ENCODE data around the gene MNX1.

Gene MNX1

GRCh38 chr7:157033483-157034473 lies 23.3 kb upstream of the MNX1 start:
- H3K27me3 ChIP-seq (ENCODE audit: insufficient read depth, low read length, poor library complexity, severe bottlenecking) = no peaks in the 10 kb centered on the region
- no peak overlapping the region for H3K9ac ChIP-seq (ENCODE audit: low read depth, low read length, poor library complexity, severe bottlenecking)
- no peaks in the 10 kb centered on the region for H3K9me2 ChIP-seq (replicated peaks; ENCODE audit: low read depth, low read length)
- no peak overlapping the region for H2AFZ ChIP-seq (ENCODE audit: low read length)
- no peak overlapping the region for H3K4me2 ChIP-seq (ENCODE audit: low read depth, low read length, poor library complexity, severe bottlenecking)
- H3K36me3 ChIP-seq (ENCODE audit: insufficient read depth, low read length) = no peaks in the 10 kb centered on the region
- H3K4me3 ChIP-seq (ENCODE audit: low read length, poor library complexity, severe bottlenecking) = no peak overlapping the region
- no peaks in the 10 kb centered on the region for H4K20me1 ChIP-seq (ENCODE audit: insufficient read depth, low read length, poor library complexity, severe bottlenecking)
- no peaks in the 10 kb centered on the region for H3K79me2 ChIP-seq (ENCODE audit: insufficient read depth, low read length)
- TF ChIP-seq CTCF (conservative IDR thresholded peaks at IDR 0.05; ENCODE audit: low read length) (no peak), EZH2phosphoT487 (IDR thresholded peaks at IDR 0.05; ENCODE audit: borderline replicate concordance) (no peak)
- no peaks in the 10 kb centered on the region for H3K9me3 ChIP-seq (ENCODE audit: insufficient read depth, low read depth, low read length)
- H3K4me1 ChIP-seq (ENCODE audit: insufficient read depth, low read length, poor library complexity, severe bottlenecking) = no peaks in the 10 kb centered on the region
- H3F3A ChIP-seq (ENCODE audit: low read depth) = no peaks in the 10 kb centered on the region

GRCh38 chr7:157032644-157033482 lies 22.4 kb upstream of the MNX1 start:
- Histone ChIP-seq H3K79me2 (ENCODE audit: insufficient read depth, low read length) (no peaks in the 10 kb centered on the region), H4K20me1 (ENCODE audit: insufficient read depth, low read length, poor library complexity, severe bottlenecking) (no peaks in the 10 kb centered on the region), H2AFZ (ENCODE audit: low read length) (no peak overlapping the region), H3K9ac (ENCODE audit: low read depth, low read length, poor library complexity, severe bottlenecking) (no peak overlapping the region), H3K4me2 (ENCODE audit: low read depth, low read length, poor library complexity, severe bottlenecking) (no peak overlapping the region), H3K9me2 (replicated peaks; ENCODE audit: low read depth, low read length) (no peaks in the 10 kb centered on the region), H3K4me1 (ENCODE audit: insufficient read depth, low read length, poor library complexity, severe bottlenecking) (no peaks in the 10 kb centered on the region), H3F3A (ENCODE audit: low read depth) (no peaks in the 10 kb centered on the region), H3K9me3 (ENCODE audit: insufficient read depth, low read depth, low read length) (no peaks in the 10 kb centered on the region), H3K27me3 (ENCODE audit: insufficient read depth, low read length, poor library complexity, severe bottlenecking) (no peaks in the 10 kb centered on the region), H3K36me3 (ENCODE audit: insufficient read depth, low read length) (no peaks in the 10 kb centered on the region), H3K4me3 (ENCODE audit: low read length, poor library complexity, severe bottlenecking) (no peak overlapping the region)
- TF ChIP-seq EZH2phosphoT487 (IDR thresholded peaks at IDR 0.05; ENCODE audit: borderline replicate concordance) (no peak), CTCF (conservative IDR thresholded peaks at IDR 0.05; ENCODE audit: low read length) (no peak)

- no peaks in the 10 kb centered on the region for H3F3A ChIP-seq (ENCODE audit: low read depth)
- no peaks in the 10 kb centered on the region for H3K9me2 ChIP-seq (replicated peaks; ENCODE audit: low read depth, low read length)
- H3K4me1 ChIP-seq (ENCODE audit: insufficient read depth, low read length, poor library complexity, severe bottlenecking) = no peaks in the 10 kb centered on the region
- no peak overlapping the region for H3K4me3 ChIP-seq (ENCODE audit: low read length, poor library complexity, severe bottlenecking)
- TF ChIP-seq EZH2phosphoT487 (IDR thresholded peaks at IDR 0.05; ENCODE audit: borderline replicate concordance) (no peak), CTCF (conservative IDR thresholded peaks at IDR 0.05; ENCODE audit: low read length) (no peak)
- no peak overlapping the region for H3K4me2 ChIP-seq (ENCODE audit: low read depth, low read length, poor library complexity, severe bottlenecking)
- H3K9me3 ChIP-seq (ENCODE audit: insufficient read depth, low read depth, low read length) = no peaks in the 10 kb centered on the region
- no peaks in the 10 kb centered on the region for H4K20me1 ChIP-seq (ENCODE audit: insufficient read depth, low read length, poor library complexity, severe bottlenecking)
- H2AFZ ChIP-seq (ENCODE audit: low read length) = no peak overlapping the region
- H3K9ac ChIP-seq (ENCODE audit: low read depth, low read length, poor library complexity, severe bottlenecking) = no peak overlapping the region
- H3K36me3 ChIP-seq (ENCODE audit: insufficient read depth, low read length) = no peaks in the 10 kb centered on the region
- H3K27me3 ChIP-seq (ENCODE audit: insufficient read depth, low read length, poor library complexity, severe bottlenecking) = no peaks in the 10 kb centered on the region
- H3K79me2 ChIP-seq (ENCODE audit: insufficient read depth, low read length) = no peaks in the 10 kb centered on the region
Measured at GRCh38 chr7:157032128-157032527, 21.7 kb upstream of the MNX1 start.

Measured in Loucy (cell line).